GM23338 (cell line): ENCODE results near the gene RXFP1. TPM values are rescaled to one million over a fixed set of nuclear protein-coding genes. Genes with fewer than 3 reads are reported as not detected.

Experiments
- ATAC-seq: fragments of 200-7000 bp; cut with Tn5 transposase; 3 replicates; pipeline ENCODE4 v1.9.1; 2020
- DNase-seq: peaks from one replicate; pipeline ENCODE4 v3.0.0-alpha.2; 2015; ENCODE audit warnings: low spot score
- H2AFZ ChIP-seq: fragments of 200-600 bp; sonication (generic); 2 replicates; pipeline ENCODE4 v1.8.0; 2016; ENCODE audit warnings: antibody characterized with exemption, mild to moderate bottlenecking, moderate library complexity
- H3F3A ChIP-seq: fragments of 200-600 bp; sonication (generic); replicated peaks from 2 replicates; pipeline ENCODE4 v1.8.0; 2017; ENCODE audit warnings: antibody characterized with exemption, mixed run types, low read depth
- H3K27ac ChIP-seq: fragments of 200-600 bp; sonication (generic); 2 replicates; pipeline ENCODE4 v1.6.1; 2016; ENCODE audit warnings: low read depth
- H3K27me3 ChIP-seq: fragments of 200-600 bp; sonication (generic); 2 replicates; pipeline ENCODE4 v1.8.0; 2016; ENCODE audit warnings: mild to moderate bottlenecking, mixed run types, moderate library complexity; ENCODE audit not compliant: insufficient read depth
- H3K36me3 ChIP-seq: fragments of 200-600 bp; sonication (generic); 2 replicates; pipeline ENCODE4 v1.8.0; 2016; ENCODE audit warnings: mild to moderate bottlenecking; ENCODE audit not compliant: insufficient read depth
- H3K4me1 ChIP-seq: fragments of 200-600 bp; sonication (generic); 2 replicates; pipeline ENCODE4 v1.8.0; 2016; ENCODE audit warnings: mild to moderate bottlenecking, moderate library complexity; ENCODE audit not compliant: insufficient read depth
- H3K4me2 ChIP-seq: fragments of 200-600 bp; sonication (generic); 2 replicates; pipeline ENCODE4 v1.7.1; 2017; ENCODE audit warnings: mixed run types
- H3K4me3 ChIP-seq: fragments of 200-600 bp; sonication (generic); 2 replicates; pipeline ENCODE4 v1.6.1; 2016; ENCODE audit warnings: mixed run types
- H3K79me2 ChIP-seq: fragments of 200-600 bp; sonication (generic); replicated peaks from 2 replicates; pipeline ENCODE4 v1.8.0; 2017; ENCODE audit warnings: mild to moderate bottlenecking; ENCODE audit not compliant: insufficient read depth
- H3K9me2 ChIP-seq: fragments of 200-600 bp; sonication (generic); 2 replicates; pipeline ENCODE4 v1.8.0; 2017; ENCODE audit not compliant: insufficient read depth
- H4K20me1 ChIP-seq: fragments of 200-600 bp; sonication (generic); replicated peaks from 2 replicates; pipeline ENCODE4 v1.8.0; 2017; ENCODE audit warnings: mild to moderate bottlenecking; ENCODE audit not compliant: insufficient read depth
- H3K27ac Mint-ChIP-seq: 2 replicates; pipeline ENCODE4 v1.8.0; 2020; ENCODE audit warnings: inconsistent platforms, mild to moderate bottlenecking, moderate library complexity, mixed read lengths
- H3K27me3 Mint-ChIP-seq: 3 replicates; pipeline ENCODE4 v1.8.0; 2022; ENCODE audit warnings: low read depth, mild to moderate bottlenecking, moderate library complexity, mixed read lengths, inconsistent platforms; ENCODE audit not compliant: insufficient read depth, poor library complexity
- H3K36me3 Mint-ChIP-seq: 3 replicates; pipeline ENCODE4 v1.8.0; 2021; ENCODE audit warnings: low read depth, mild to moderate bottlenecking, inconsistent platforms, moderate library complexity, mixed read lengths
- H3K4me1 Mint-ChIP-seq: 3 replicates; pipeline ENCODE4 v1.8.0; 2020; ENCODE audit warnings: mild to moderate bottlenecking, inconsistent platforms, mixed read lengths
- H3K4me3 Mint-ChIP-seq: 3 replicates; pipeline ENCODE4 v1.8.0; 2021; ENCODE audit warnings: moderate library complexity, mild to moderate bottlenecking, inconsistent platforms, mixed read lengths
- H3K9me3 Mint-ChIP-seq: 3 replicates; pipeline ENCODE4 v1.8.0; 2020; ENCODE audit warnings: moderate library complexity, mild to moderate bottlenecking, inconsistent platforms, mixed read lengths
- CREB1 ChIP-seq: fragments of 250-450 bp; sonication (Bioruptor Pico); IDR thresholded peaks from 2 replicates; pipeline ENCODE4 v1.5.0; 2020; ENCODE audit warnings: low read depth, mild to moderate bottlenecking, moderate library complexity
- CTCF ChIP-seq, 2 experiments: fragments of 200-600 bp in 1 of 2; sonication (generic) in 1 of 2; conservative IDR thresholded peaks; 2 replicates each; pipeline versions ENCODE4 v1.5.1 to v1.6.1; 2016 to 2017; ENCODE audit warnings: antibody characterized with exemption in 2 of 2, low read depth in 2 of 2, mild to moderate bottlenecking in 2 of 2, moderate library complexity in 1 of 2
- JUNB ChIP-seq: IDR thresholded peaks from one replicate; pipeline ENCODE4 v1.6.1; 2016; ENCODE audit warnings: antibody characterized with exemption; ENCODE audit not compliant: unreplicated experiment
- NANOG ChIP-seq: IDR thresholded peaks from 2 replicates; pipeline ENCODE4 v1.6.1; 2016; ENCODE audit warnings: antibody characterized with exemption, borderline replicate concordance
- POLR2AphosphoS5 ChIP-seq: IDR thresholded peaks from 2 replicates; pipeline ENCODE4 v1.6.1; 2016; ENCODE audit warnings: antibody characterized with exemption, low read depth
- REST ChIP-seq: IDR thresholded peaks from one replicate; pipeline ENCODE4 v1.6.1; 2018; ENCODE audit warnings: antibody characterized with exemption; ENCODE audit not compliant: unreplicated experiment
- STAT1 ChIP-seq: IDR thresholded peaks from one replicate; pipeline ENCODE4 v1.6.1; 2016; ENCODE audit warnings: antibody characterized with exemption; ENCODE audit not compliant: unreplicated experiment
- ZNF114 ChIP-seq: fragments of 250-450 bp; sonication (Bioruptor Pico); IDR thresholded peaks from 2 replicates; pipeline ENCODE4 v1.5.0; 2020; ENCODE audit warnings: mild to moderate bottlenecking, moderate library complexity
- ZNF331 ChIP-seq: fragments of 250-450 bp; sonication (Bioruptor Pico); IDR thresholded peaks from 2 replicates; pipeline ENCODE4 v1.5.0; 2020; ENCODE audit warnings: low read depth, mild to moderate bottlenecking, moderate library complexity
- ZNF462 ChIP-seq: fragments of 250-450 bp; sonication (Bioruptor Pico); IDR thresholded peaks from 2 replicates; pipeline ENCODE4 v1.5.0; 2020; ENCODE audit warnings: mild to moderate bottlenecking, moderate library complexity
- polyA plus RNA-seq: library from polyadenylated mRNA; unstranded; fragments of >200 nt; fragmentation: Nextera tagmentation; extraction: Ambion mirVana; gene quantifications from 2 replicates; pipeline ENCODE4 v1.2.1, GENCODE V29; 2016
- total RNA-seq: library from RNA; depleted of rRNA; stranded (reverse); fragments of >200 nt; shearing (Covaris generic); gene quantifications from 2 replicates; pipeline ENCODE4 v1.2.3, GENCODE V29; 2014
- TF ChIP-seq, protein P1 (sequence below): IDR thresholded peaks from 2 replicates; pipeline ENCODE4 v1.6.1; 2016; ENCODE audit warnings: antibody characterized with exemption

RXFP1 gene
- total and polyA plus RNA-seq, 2 experiments from 2014 or later: 0.63 TPM; not detected in 1

GRCh38 chr4:158597879-158598596, 76.4 kb downstream of the RXFP1 start:
- no peaks in the 10 kb centered on the region for H3K4me1 Mint-ChIP-seq
- Histone ChIP-seq H3K4me1 (no peaks in the 10 kb centered on the region), H3K79me2 (no peaks in the 10 kb centered on the region), H4K20me1 (no peaks in the 10 kb centered on the region), H3K36me3 (no peaks in the 10 kb centered on the region), H2AFZ (no peak overlapping the region), H3K27ac (no peak overlapping the region), H3K4me2 (no peak overlapping the region), H3K4me3 (no peak overlapping the region), H3K27me3 (no peaks in the 10 kb centered on the region), H3F3A (no peaks in the 10 kb centered on the region), H3K9me2 (no peaks in the 10 kb centered on the region)
- H3K4me3 Mint-ChIP-seq: no peak overlapping the region
- TF ChIP-seq STAT1: no peak
- TF ChIP-seq ZNF331 (CRISPR knock-in tag): no peak
- TF ChIP-seq ZNF114 (CRISPR knock-in tag): no peak
- TF ChIP-seq JUNB: no peak
- TF ChIP-seq CREB1 (CRISPR knock-in tag): no peak
- TF ChIP-seq ZNF462: no peak
- TF ChIP-seq CTCF (conservative IDR thresholded peaks at IDR 0.05; ENCODE audit: low read depth in 2 of 2): no peak
- no peak for TF ChIP-seq REST
- TF ChIP-seq POLR2AphosphoS5: no peak
- TF ChIP-seq, protein P1, sequence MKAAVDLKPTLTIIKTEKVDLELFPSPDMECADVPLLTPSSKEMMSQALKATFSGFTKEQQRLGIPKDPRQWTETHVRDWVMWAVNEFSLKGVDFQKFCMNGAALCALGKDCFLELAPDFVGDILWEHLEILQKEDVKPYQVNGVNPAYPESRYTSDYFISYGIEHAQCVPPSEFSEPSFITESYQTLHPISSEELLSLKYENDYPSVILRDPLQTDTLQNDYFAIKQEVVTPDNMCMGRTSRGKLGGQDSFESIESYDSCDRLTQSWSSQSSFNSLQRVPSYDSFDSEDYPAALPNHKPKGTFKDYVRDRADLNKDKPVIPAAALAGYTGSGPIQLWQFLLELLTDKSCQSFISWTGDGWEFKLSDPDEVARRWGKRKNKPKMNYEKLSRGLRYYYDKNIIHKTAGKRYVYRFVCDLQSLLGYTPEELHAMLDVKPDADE: no peak
- no peak for TF ChIP-seq NANOG
- ATAC-seq (no peak), DNase-seq (no peak)
- H3K9me3 Mint-ChIP-seq: no peaks in the 10 kb centered on the region
- H3K27ac Mint-ChIP-seq: no peak overlapping the region
- H3K27me3 Mint-ChIP-seq: no peaks in the 10 kb centered on the region
- no peaks in the 10 kb centered on the region for H3K36me3 Mint-ChIP-seq
